GM18870 (cell line): Measurements from ENCODE around the gene TMEM151B.

ENCODE experiments used
- ATAC-seq: cut with Tn5 transposase; IDR thresholded peaks from one replicate; pipeline ENCODE4 v1.9.1; 2021; ENCODE audit warnings: moderate library complexity; ENCODE audit not compliant: unreplicated experiment

The TMEM151B gene

DNA sequence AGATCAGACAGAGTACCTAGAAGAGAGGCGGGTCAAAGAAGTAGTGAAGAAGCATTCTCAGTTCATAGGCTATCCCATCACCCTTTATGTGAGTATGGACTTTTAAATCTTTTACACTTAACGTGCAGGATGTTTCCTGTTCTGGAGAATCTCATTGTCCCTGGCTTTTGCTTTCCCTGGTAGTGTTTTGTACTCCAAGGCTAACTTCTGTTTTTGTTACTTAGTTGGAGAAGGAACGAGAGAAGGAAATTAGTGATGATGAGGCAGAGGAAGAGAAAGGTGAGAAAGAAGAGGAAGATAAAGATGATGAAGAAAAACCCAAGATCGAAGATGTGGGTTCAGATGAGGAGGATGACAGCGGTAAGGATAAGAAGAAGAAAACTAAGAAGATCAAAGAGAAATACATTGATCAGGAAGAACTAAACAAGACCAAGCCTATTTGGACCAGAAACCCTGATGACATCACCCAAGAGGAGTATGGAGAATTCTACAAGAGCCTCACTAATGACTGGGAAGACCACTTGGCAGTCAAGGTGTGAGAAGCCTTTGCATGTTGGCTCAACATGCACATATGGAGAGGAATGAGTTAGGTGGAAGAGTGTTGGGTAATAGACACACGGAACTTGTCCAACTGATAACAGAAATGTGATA is 20.1 kb upstream of the TMEM151B start:
- ATAC-seq, result no peak

DNA sequence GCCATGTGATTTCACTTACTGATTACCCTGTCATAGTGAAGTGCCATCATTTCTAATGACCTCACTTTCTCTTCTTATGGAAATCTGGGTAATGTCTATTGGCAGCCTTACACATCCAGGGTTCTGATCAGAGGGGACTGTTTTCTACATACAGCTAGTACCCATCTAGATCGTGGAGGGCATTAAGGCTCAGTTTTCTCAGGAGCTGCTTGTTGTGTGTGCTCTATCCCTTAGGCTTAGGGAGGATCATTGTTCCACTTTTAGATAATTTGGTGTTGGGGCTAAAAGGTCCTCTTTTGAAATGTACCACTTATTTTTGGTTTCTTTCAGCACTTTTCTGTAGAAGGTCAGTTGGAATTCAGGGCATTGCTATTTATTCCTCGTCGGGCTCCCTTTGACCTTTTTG is 19.5 kb upstream of the TMEM151B start:
- ATAC-seq, result no peak

DNA sequence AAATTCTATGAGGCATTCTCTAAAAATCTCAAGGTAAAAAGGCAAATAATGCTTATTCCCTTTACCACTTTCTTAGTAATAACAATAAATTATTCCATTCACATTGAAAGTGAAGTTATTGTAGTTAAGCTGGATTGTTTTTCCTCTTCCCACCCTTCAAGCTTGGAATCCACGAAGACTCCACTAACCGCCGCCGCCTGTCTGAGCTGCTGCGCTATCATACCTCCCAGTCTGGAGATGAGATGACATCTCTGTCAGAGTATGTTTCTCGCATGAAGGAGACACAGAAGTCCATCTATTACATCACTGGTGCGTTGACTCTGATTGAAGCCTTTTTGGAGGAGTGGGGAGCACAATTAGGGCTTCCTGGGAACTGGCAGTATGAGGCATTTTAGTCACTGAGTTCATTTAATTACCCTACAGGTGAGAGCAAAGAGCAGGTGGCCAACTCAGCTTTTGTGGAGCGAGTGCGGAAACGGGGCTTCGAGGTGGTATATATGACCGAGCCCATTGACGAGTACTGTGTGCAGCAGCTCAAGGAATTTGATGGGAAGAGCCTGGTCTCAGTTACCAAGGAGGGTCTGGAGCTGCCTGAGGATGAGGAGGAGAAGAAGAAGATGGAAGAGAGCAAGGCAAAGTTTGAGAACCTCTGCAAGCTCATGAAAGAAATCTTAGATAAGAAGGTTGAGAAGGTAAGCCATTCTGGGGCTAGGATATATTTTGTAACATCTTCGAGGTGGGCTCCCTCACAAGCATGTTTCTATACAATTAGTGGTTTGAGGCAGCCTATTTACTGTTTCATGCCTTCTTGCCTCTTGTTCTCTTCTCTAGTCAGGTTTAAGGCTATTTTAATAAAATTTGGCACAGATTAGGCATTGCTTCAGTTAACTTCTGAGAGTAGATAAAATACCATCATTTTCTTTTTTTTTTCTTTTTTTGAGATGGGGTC is 18.4 kb upstream of the TMEM151B start:
- no peak for ATAC-seq

DNA sequence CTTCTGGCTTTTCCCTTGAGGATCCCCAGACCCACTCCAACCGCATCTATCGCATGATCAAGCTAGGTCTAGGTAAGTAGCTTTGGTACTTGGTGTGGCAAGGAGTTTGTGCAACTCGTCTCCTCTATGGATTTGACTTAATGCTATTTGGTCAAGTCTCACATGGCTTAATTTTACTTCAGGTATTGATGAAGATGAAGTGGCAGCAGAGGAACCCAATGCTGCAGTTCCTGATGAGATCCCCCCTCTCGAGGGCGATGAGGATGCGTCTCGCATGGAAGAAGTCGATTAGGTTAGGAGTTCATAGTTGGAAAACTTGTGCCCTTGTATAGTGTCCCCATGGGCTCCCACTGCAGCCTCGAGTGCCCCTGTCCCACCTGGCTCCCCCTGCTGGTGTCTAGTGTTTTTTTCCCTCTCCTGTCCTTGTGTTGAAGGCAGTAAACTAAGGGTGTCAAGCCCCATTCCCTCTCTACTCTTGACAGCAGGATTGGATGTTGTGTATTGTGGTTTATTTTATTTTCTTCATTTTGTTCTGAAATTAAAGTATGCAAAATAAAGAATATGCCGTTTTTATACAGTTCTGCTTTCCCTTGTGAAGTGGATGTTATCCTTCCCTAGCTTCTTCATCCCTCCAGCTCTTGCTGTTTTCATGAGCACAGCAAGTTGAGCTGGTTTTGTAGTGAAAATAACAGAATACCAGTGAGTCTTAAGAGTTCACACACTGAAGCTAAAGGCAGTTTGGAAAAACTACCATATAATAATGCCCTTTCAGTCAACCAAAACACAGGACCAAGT is 16.7 kb upstream of the TMEM151B start:
- no peak for ATAC-seq

DNA sequence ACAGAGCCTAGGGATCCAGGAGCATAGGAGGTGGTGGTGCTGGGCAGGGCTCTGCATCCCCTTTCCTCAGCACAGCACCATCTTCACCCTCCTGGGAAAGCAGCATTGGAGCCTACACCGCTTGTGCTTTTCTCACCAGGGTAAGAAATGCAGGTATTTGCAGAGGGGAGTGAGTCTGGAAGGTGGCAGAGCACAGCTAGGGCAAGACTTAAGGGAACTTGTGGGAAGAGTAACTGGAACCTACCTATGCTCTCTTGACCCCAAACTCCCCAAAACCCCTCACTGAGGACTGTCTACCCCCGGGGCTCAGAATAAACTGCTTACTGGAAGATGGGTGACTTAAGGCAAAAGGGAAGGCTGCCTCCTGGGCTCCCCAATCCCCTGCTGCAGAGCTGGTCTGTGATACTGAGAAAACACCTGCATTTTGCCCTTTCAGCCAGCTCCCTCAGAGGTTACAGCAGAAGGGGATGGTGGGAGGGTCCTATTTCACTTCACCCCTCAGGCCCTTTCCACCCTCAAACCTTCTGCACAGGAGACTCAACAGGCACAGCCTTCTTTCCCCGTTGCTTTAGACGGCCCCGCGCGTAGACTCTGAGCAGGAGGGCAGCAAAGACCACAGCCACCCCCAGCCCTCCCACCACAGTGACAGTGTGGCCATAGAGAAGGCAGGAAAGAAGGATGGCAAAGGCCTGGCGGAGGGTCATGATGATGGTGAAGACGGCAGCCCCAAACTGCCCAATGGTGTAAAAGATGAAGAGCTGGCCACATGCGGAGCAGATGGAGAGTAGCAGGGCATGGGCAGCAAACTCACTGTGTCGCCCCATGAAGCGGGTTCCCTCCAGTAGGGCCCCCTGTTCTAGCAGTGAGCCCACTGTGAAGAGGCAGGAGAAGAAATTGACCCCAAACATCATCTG is 15.8 kb upstream of the TMEM151B start:
- no peak for ATAC-seq

DNA sequence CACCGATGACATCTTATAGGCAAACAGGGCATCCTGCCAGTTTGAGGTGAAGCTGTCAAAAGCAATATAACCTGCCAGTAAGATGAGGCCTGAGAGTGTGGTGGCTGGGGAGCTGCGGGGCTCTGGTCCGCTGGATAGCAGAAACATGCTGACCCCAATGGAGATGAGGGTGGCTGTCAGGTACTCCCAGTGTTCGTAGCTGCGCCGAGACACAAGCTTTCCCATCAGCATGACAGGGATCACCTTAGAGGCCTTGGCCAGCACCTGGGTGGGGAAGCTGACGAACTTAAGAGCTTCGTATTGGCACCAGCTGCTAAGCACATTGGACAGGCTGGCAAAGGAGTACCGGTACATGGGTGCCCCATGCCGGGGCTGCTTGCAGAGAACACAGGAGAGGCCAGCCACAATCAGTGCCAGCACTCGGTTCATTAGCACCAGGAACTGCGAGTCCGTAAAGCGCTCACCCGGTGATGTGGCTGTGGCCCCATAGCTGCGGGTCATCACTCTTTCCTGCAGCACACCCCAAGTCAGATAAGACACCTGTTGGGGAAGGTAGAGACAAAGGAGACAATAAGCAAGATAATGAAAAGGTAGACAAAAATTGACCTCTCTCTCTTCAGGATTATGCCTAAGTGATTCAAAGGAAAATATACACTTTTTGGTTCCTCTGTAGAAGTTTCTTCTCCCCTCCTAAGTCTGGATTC is 15.0 kb upstream of the TMEM151B start:
- no peak for ATAC-seq

DNA sequence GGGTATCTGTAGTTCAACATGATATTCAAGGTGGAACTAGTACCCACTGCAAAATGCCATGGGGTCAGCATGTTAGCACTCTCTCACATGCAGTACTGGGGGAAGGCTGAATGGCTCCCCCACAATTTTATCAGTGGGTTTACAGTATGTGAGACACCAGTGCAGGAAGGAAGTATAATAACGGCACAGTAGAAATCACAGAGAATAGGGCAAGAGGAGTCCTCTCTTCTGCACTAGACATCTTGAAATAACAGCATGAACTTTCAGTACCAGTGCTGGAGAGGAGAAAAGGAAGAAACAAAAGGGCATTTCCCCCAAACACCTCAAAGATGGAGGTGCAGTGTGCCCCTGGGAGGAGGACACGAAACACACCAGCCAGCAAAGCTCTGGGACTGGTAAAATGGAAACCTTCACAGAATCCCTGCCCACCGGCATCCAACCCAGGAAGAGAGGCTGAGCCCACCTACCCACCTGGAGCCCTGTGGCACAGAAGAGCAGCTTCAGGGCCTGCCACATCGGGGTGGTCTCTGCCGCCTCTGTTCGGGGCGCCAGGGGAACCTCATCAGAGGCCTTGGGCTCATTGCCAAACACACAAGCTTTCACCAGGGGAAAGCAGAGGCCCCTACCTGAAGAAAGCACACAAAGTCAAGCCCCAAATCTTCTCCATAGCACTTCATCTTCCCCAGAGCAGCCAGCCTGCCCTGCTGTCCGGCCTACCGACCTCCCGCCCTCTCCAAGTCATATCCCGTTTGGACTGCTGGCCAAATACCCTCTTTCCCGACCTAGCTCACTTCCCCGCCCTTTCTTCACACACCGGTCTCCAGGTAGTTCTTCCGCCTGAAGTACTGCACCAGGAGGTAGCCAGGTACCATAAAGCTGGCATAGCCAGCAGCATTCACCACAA is 14.1 kb upstream of the TMEM151B start:
- ATAC-seq, result no peak

DNA sequence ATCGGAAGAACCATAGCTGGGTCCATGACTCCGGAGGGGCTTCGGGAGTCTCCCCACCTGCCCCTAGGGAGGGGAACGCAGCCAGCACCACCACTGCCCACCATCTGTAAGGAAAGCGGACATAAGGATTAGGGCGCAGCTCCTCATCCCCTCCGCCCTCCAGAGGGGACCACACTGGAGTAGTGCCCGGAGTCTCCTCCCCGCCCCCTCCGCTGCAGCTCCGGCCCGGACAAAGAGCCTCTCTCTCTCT is 13.6 kb upstream of the TMEM151B start:
- ATAC-seq, result no peak

DNA sequence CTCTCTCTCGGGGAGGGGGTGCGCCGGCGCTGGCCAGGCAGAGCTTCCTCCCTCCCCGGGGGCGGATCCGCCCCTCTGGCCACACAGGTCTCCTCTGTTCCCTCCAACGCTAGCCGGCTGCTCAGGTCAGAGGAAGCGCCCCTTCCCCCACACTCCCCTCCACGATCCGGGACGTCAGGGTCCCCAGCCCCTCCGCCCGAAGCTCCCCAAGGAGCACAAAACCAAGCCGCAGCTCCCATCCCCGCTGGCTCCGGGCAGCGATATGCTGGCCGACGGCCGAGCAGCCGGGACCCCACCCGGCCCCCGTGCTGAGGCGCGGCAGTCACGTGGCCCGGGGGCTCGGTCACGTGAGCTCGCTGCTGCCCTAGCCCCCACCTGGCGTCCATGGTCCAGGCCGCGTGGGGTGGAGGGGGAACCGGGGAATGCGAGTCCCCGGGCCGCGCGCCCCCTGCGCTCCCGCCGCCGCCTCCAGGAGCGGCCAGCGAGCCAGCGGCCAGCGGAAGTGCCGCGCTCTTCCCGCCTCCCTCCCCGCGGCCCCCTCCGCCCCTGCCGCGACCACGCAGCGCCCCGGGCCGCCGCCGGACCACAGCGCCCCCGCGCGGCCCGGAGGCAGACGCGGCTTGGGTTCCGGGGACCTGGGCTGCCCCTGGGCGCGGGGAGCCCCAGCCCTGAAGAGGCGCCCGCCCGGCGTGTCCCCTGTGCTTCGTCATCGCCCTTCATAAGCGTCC is 13.1 kb upstream of the TMEM151B start, which contains the start of gene SLC35B2:
TSS of gene SLC35B2 (minus strand) at position 504 of the 728 bp plus-strand sequence. CDS start at position 386, 118 bp downstream.
- ATAC-seq, result no peak

DNA sequence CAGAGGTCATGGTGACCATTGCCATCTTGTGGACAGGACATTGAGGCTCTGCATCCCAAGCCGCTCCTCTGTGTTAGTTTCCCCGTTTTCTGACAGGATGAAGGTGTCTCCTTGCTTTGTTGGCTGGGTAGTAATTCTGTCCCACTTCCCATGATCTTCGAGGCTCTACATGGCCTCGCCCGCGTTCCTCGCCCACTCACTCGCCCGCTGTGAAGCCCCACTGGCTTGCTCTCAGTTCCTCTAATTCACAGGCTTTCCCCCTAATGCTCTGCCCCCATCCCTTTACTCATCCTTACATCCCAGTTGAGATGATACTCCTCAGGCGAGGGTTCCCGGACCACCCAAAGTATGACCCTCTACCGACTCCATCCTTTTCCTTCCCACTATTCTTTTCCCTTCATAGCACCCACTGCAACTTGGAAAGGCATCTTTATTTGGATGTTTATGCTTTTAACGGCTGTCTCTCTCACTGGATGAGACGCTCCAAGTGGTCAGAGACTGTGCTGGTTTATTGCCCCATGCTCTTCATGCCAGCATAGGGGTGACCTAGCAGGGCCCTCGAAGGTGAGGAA is 12.4 kb upstream of the TMEM151B start:
- ATAC-seq, result no peak

DNA sequence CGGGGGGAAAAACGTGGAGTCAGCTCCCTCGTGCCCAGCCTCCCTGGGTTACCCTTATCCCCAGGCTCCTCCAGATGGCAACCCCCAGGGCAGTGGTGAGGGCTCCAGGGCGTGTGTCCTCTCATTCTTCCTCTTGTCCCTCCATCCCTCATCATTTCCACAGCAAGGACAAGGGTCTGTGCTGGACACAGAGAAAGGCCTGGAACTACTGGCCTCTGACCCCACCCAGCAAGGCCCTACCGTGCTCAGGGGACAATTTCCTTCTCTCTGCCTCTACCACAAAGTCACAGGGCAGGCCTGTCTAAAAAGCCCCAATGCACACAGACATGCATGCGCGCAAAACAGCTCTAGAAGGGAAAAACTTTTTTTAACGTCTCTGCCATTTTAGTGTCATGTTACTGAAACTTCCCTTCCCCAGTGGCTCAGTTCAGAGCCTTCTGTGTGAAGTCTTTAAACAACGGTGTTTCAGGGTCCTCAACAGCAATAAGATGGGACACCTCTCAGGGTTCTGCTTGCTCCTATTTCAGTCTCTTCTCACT is 11.9 kb upstream of the TMEM151B start:
- no peak for ATAC-seq

DNA sequence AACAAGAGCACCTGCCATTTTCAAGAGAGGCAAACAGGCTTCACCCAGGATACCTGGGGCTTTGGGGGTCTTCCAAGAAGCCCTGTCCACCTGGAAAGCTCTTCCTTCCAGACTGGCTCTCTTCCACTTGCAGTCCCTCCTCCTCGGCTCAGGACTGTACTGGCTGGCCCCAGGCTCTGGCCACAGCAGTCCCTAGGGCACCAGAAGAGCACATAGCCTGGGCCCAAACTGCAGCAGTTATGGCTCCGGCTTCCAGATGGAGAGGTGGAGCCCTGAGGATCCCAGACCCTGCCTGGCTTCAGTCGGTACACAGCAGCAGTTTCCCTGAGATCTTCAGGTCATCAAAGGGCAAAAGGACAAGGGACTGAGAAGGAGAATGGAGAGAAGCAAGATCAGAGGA is 11.3 kb upstream of the TMEM151B start:
- ATAC-seq, result no peak

DNA sequence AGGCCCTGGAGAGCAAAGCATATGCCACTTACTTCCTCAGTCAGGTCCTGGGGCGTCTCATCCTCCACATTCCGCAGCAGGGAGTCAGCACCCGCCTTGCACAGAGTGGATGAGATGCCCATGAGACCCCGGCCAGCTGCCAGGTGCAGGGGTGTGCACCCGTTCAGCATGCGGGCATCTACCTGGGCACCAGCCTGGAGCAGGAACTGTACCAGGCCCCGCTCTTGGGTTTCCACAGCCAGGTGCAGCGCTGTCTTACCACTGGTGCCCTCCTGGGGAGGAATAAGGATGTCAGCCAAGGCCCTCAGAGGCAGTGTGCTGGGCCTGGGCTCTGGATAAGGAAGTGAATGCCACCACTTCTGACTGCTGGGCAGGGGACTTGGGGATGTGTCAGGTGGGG is 10.2 kb upstream of the TMEM151B start:
- ATAC-seq, result no peak

DNA sequence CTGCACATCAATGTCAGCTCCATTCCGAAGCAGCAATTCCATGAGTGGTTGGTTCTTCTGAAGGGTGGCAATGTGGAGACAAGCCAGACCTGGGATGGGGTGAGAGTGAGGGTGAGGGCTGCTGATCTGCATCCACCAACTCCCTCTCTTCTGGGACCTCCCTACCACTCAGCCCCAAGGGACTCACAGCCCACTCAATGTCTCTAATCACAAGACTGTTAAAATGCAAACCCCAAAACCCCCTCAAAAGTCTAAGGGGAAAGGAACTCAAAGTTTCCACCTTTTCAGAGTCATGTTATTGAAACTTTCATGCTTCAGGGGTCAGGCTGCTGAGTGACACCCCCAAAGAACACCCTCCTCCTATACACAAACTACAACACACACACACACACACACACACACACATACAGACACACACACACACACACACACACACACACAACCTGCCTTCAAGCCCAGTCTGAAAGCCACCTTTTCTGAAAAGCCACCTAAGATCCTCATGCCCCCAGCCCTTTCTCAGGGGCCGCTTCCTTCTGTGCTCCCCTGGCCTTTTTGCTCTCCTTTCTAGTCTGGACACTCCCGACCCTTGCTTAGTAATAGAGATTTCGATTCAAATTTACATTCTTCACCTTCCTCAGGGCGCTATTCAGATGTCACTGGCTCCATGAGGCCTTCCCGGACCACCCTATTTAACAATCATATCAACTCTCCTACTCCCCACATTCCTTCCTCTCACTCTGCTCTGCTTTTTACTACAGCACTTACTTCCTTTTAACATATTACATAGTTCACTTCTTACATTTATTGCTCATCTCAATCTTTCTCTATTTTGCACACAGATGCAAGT is 9.6 kb upstream of the TMEM151B start:
- no peak for ATAC-seq

DNA sequence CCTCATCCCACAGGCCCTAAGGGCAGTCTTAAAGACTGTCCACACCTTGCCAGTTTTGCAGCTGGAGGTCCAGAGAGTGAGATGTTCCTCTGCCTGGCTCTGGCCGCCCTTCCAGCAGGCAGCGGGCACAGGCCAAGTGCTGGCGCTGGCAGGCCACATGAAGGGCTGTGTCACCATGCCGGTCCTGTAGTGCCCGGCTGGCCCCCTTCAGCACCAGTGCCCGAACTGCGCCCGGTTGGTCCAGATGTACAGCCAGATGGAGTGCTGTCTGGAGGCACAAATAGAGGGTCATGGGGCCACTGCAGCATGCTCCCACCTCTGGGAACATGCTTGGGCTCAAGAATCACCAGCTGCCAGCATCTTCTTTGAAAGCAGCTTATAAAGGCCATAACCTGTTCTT is 8.7 kb upstream of the TMEM151B start:
- no peak for ATAC-seq

DNA sequence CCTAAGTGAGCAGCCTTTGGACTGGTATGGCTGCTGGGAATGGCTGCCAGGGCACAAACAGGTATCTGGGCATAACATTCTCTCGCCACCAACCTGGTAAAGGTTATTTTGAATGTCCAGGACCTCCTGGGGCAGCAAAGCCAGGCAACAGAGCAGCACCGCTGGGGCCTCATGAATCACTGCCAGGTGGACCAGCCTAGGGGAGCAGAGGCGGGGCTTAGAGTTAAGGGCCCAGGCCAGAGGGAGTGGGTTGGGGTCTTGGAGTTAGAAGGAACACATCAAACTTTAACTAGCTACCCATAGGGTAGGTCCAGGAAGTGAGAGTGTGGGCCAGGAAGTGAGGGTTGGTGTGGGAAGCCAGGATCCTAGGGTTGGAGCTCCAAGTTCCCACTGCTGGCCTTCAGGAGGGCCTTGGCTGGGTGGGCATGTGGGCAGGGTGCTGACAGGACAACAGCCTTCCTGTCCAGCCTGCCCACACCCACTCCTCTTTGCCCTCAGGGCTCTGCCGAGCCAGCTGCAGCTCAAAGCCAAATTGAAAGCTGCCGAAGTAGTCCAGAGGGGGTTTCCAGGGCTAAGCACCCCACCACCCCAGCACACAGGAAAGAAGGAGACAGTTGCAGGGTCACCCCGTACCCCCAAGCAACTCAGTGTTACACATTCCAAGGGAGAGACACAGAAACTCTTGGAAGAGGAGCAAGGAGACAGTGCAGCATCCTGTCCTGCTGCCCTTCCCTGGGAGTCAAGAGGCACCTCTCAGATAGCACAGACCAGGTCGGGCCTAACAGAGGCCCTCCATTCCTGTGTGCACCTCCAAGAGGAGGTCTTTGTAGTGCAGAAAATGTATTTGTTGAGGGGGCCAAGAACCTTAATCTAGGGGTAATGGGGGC is 7.5 kb upstream of the TMEM151B start:
- ATAC-seq, result no peak
